ENCODE measurements around the gene CHST8. TPM values are rescaled to one million over a fixed set of nuclear protein-coding genes. Genes with fewer than 3 reads are reported as not detected.

Gene CHST8
- total and polyA plus RNA-seq, 2 experiments from 2014 or later: 9.3 to 38.2 TPM

DNA sequence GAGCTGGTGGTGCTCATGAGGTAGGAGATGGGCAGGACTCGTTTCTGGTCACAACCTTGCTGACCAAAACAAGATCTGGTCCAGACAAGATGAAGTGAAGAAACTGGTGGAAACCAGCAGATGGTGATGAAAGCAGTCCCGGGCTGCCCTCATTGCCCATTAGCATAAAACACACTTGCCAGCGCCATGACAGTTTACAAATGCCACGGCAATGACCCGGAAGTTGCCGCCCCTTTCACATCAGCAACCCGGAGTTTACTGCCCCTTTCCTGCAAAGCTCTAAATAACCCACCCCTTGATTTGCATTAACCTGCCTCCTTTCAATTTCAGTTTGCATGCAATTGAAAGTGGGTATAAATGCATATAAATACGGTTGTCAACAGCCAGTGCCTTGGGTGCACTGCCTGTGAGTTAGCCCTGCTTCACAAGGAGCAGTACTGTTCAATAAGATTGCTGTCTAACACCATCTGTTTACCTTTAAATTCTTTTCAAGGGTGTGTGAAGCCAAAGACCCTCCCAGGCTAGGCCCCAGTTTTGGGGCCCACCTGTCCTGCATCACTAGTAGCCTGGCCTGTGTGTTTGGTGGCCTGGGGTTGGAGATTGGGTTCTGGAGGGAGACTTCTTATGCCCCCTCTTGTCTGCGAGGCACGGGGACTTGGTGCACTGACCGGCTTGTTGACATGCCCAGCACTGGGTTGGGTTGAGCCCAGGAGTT is 38.8 kb downstream of the CHST8 start:
- H3K79me2 ChIP-seq (replicated peaks; ENCODE audit: insufficient read depth): peaks cover 24% of the 10 kb centered on the region
- TF ChIP-seq, protein P1, sequence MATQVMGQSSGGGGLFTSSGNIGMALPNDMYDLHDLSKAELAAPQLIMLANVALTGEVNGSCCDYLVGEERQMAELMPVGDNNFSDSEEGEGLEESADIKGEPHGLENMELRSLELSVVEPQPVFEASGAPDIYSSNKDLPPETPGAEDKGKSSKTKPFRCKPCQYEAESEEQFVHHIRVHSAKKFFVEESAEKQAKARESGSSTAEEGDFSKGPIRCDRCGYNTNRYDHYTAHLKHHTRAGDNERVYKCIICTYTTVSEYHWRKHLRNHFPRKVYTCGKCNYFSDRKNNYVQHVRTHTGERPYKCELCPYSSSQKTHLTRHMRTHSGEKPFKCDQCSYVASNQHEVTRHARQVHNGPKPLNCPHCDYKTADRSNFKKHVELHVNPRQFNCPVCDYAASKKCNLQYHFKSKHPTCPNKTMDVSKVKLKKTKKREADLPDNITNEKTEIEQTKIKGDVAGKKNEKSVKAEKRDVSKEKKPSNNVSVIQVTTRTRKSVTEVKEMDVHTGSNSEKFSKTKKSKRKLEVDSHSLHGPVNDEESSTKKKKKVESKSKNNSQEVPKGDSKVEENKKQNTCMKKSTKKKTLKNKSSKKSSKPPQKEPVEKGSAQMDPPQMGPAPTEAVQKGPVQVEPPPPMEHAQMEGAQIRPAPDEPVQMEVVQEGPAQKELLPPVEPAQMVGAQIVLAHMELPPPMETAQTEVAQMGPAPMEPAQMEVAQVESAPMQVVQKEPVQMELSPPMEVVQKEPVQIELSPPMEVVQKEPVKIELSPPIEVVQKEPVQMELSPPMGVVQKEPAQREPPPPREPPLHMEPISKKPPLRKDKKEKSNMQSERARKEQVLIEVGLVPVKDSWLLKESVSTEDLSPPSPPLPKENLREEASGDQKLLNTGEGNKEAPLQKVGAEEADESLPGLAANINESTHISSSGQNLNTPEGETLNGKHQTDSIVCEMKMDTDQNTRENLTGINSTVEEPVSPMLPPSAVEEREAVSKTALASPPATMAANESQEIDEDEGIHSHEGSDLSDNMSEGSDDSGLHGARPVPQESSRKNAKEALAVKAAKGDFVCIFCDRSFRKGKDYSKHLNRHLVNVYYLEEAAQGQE (IDR thresholded peaks at IDR 0.05; ENCODE audit: unreplicated experiment): no peak
- TF ChIP-seq NANOG (IDR thresholded peaks at IDR 0.05; ENCODE audit: borderline replicate concordance) (no peak), ZNF331 (CRISPR knock-in tag; IDR thresholded peaks at IDR 0.05; ENCODE audit: low read depth) (no peak), EZH2phosphoT487 (IDR thresholded peaks at IDR 0.05; ENCODE audit: unreplicated experiment) (no peak), ZNF114 (CRISPR knock-in tag; IDR thresholded peaks at IDR 0.05) (no peak), EZH2 (IDR thresholded peaks at IDR 0.05; ENCODE audit: low read depth, unreplicated experiment) (no peak)
- TF ChIP-seq, protein P2, sequence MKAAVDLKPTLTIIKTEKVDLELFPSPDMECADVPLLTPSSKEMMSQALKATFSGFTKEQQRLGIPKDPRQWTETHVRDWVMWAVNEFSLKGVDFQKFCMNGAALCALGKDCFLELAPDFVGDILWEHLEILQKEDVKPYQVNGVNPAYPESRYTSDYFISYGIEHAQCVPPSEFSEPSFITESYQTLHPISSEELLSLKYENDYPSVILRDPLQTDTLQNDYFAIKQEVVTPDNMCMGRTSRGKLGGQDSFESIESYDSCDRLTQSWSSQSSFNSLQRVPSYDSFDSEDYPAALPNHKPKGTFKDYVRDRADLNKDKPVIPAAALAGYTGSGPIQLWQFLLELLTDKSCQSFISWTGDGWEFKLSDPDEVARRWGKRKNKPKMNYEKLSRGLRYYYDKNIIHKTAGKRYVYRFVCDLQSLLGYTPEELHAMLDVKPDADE (IDR thresholded peaks at IDR 0.05): no peak
- ATAC-seq: peak; percentile 58
- Mint-ChIP-seq H3K4me3 (no peak overlapping the region), H3K9me3 (no peaks in the 10 kb centered on the region), H3K4me1 (peaks cover 19% of the 10 kb centered on the region), H3K27ac (peak overlapping the region; percentile 56), H3K27me3 (ENCODE audit: insufficient read depth, low read depth, poor library complexity) (no peaks in the 10 kb centered on the region), H3K36me3 (ENCODE audit: low read depth) (no peaks in the 10 kb centered on the region; the same call in 2 of the 3 replicates)
- H4K20me1 ChIP-seq (replicated peaks; ENCODE audit: insufficient read depth): no peaks in the 10 kb centered on the region; the same call in 1 of the 2 replicates
- no peaks in the 10 kb centered on the region for H3K4me1 ChIP-seq (ENCODE audit: insufficient read depth)
- no peaks in the 10 kb centered on the region for H3K36me3 ChIP-seq (ENCODE audit: insufficient read depth)
- no peak overlapping the region for H3K27ac ChIP-seq (ENCODE audit: low read depth)
- H3F3A ChIP-seq (replicated peaks; ENCODE audit: low read depth): no peaks in the 10 kb centered on the region
- H3K4me3 ChIP-seq: no peak overlapping the region
- H3K4me2 ChIP-seq: no peak overlapping the region
- DNase-seq (ENCODE audit: low spot score): peak; percentile 40
- H2AFZ ChIP-seq: no peak overlapping the region
- H3K9me2 ChIP-seq (ENCODE audit: insufficient read depth): no peaks in the 10 kb centered on the region
- no peaks in the 10 kb centered on the region for H3K27me3 ChIP-seq (ENCODE audit: insufficient read depth)

DNA sequence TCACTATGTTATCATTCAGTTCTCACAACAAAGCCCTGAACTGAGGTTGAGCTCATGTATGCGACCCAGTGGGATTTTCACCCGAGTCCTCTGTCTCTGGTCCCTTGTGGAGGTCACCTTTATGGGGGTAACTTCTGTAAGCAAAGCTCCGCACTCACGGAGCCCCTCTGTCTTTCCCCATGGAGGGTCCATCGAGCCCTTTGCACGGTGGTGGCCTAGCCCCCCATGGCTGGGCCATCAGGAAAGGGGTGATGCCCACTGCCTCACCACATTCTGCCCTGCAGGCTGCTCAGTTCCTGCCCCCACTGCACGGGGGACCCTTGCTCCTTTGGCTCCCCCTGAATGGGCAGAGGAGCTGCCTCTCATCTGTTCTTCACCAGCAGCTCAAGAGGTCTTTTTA is 39.6 kb downstream of the CHST8 start:
- H3K4me3 Mint-ChIP-seq: no peak overlapping the region
- no peaks in the 10 kb centered on the region for H3F3A ChIP-seq (replicated peaks; ENCODE audit: low read depth)
- no peaks in the 10 kb centered on the region; the same call in 2 of the 3 replicates for H3K36me3 Mint-ChIP-seq (ENCODE audit: low read depth)
- no peaks in the 10 kb centered on the region for H3K27me3 ChIP-seq (ENCODE audit: insufficient read depth)
- H3K4me2 ChIP-seq: no peak overlapping the region
- TF ChIP-seq, protein P3, sequence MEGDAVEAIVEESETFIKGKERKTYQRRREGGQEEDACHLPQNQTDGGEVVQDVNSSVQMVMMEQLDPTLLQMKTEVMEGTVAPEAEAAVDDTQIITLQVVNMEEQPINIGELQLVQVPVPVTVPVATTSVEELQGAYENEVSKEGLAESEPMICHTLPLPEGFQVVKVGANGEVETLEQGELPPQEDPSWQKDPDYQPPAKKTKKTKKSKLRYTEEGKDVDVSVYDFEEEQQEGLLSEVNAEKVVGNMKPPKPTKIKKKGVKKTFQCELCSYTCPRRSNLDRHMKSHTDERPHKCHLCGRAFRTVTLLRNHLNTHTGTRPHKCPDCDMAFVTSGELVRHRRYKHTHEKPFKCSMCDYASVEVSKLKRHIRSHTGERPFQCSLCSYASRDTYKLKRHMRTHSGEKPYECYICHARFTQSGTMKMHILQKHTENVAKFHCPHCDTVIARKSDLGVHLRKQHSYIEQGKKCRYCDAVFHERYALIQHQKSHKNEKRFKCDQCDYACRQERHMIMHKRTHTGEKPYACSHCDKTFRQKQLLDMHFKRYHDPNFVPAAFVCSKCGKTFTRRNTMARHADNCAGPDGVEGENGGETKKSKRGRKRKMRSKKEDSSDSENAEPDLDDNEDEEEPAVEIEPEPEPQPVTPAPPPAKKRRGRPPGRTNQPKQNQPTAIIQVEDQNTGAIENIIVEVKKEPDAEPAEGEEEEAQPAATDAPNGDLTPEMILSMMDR (conservative IDR thresholded peaks at IDR 0.05; ENCODE audit: low read depth in 2 of 2): no peak
- H3K36me3 ChIP-seq (ENCODE audit: insufficient read depth): no peaks in the 10 kb centered on the region
- ATAC-seq (no peak), DNase-seq (ENCODE audit: low spot score) (no peak)
- H3K27ac ChIP-seq (ENCODE audit: low read depth): no peak overlapping the region
- no peaks in the 10 kb centered on the region for H3K27me3 Mint-ChIP-seq (ENCODE audit: insufficient read depth, low read depth, poor library complexity)
- H3K9me3 Mint-ChIP-seq: no peaks in the 10 kb centered on the region
- no peak overlapping the region for H3K27ac Mint-ChIP-seq
- no peaks in the 10 kb centered on the region for H3K4me1 ChIP-seq (ENCODE audit: insufficient read depth)
- H3K9me2 ChIP-seq (ENCODE audit: insufficient read depth): no peaks in the 10 kb centered on the region
- peaks cover 18% of the 10 kb centered on the region for H3K79me2 ChIP-seq (replicated peaks; ENCODE audit: insufficient read depth)
- no peak overlapping the region for H3K4me3 ChIP-seq
- peaks cover 19% of the 10 kb centered on the region for H3K4me1 Mint-ChIP-seq
- no peaks in the 10 kb centered on the region; the same call in 1 of the 2 replicates for H4K20me1 ChIP-seq (replicated peaks; ENCODE audit: insufficient read depth)
- H2AFZ ChIP-seq: no peak overlapping the region

Measured in GM23338 (cell line).